Measurements from ENCODE around the gene MTPN. TPM values are rescaled to one million over a fixed set of nuclear protein-coding genes. Genes with fewer than 3 reads are reported as not detected.

The MTPN gene
- total RNA-seq, 1 donor from 2014 or later, result 144 TPM

DNA sequence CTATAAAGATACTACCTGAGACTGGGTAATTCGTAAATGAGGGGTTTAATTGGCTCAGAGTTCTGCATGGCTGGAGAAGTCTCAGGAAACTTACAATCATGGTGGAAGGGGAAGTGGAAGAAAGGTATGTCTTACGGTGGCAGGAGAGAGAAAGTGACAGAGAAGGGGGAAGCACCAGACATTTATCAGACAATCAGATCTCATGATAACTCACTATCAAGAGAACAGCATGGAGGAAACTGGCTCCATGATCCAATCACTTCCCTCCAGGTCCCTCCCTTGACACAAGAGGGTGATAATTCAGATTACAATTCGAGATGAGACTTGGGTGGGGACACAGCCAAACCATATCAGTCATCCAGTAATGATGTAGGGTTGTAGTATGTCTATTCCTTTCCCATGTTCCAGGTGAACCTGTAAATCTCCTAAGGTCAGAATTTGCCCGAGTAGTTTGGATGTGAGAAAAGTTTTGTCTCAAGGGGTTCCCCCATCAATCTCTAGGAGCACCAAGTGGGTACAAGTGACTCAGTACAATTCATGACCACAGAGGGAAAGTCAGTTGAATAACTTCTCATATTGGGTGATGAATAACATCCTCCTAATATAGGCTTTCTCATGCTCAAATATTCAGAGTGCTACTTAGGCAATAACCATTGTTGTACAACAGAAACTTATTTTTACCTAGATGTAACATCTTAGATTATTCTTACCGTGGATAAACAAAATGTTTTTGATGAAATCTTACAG is 39.7 kb upstream of the MTPN start:
- no peak for DNase-seq
- no peaks in the 10 kb centered on the region for H3K36me3 ChIP-seq
- ATAC-seq, result no peak
- H3K4me3 ChIP-seq, result no peak overlapping the region
- H3K4me1 ChIP-seq, result no peaks in the 10 kb centered on the region
- H3K9me3 ChIP-seq, result no peaks in the 10 kb centered on the region
- H3K27me3 ChIP-seq (ENCODE audit: low read depth), result no peaks in the 10 kb centered on the region
- no peak overlapping the region for H3K27ac ChIP-seq
- TF ChIP-seq, protein P1, sequence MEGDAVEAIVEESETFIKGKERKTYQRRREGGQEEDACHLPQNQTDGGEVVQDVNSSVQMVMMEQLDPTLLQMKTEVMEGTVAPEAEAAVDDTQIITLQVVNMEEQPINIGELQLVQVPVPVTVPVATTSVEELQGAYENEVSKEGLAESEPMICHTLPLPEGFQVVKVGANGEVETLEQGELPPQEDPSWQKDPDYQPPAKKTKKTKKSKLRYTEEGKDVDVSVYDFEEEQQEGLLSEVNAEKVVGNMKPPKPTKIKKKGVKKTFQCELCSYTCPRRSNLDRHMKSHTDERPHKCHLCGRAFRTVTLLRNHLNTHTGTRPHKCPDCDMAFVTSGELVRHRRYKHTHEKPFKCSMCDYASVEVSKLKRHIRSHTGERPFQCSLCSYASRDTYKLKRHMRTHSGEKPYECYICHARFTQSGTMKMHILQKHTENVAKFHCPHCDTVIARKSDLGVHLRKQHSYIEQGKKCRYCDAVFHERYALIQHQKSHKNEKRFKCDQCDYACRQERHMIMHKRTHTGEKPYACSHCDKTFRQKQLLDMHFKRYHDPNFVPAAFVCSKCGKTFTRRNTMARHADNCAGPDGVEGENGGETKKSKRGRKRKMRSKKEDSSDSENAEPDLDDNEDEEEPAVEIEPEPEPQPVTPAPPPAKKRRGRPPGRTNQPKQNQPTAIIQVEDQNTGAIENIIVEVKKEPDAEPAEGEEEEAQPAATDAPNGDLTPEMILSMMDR (IDR thresholded peaks at IDR 0.05), result no peak
- intact Hi-C loops (cut with DNase I), result no loop called here

DNA sequence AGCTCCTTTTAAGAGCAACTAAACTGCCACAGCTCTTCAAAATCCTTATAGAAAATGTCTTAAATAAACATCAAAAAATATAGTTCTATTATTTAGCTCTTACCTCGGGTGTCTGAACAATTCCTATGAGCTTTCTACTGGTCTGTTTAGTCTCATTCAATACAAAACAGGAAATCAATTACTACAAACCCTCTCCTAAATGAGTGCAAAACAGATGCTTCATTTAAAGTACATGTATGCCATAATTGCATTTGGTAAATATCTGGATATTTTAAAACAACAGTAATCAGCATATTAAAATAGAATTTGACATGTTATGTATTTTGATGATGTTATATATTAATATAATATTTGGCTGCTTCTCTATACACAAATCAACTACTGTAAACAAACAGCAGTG is 38.5 kb upstream of the MTPN start:
- no peak for ATAC-seq
- Histone ChIP-seq H3K36me3 (no peaks in the 10 kb centered on the region), H3K27me3 (ENCODE audit: low read depth) (no peaks in the 10 kb centered on the region), H3K27ac (no peak overlapping the region), H3K4me1 (no peaks in the 10 kb centered on the region), H3K9me3 (no peaks in the 10 kb centered on the region), H3K4me3 (no peak overlapping the region)
- TF ChIP-seq, protein P1 (IDR thresholded peaks at IDR 0.05), result no peak
- no peak for DNase-seq
- intact Hi-C loops (cut with DNase I), result no loop called here

DNA sequence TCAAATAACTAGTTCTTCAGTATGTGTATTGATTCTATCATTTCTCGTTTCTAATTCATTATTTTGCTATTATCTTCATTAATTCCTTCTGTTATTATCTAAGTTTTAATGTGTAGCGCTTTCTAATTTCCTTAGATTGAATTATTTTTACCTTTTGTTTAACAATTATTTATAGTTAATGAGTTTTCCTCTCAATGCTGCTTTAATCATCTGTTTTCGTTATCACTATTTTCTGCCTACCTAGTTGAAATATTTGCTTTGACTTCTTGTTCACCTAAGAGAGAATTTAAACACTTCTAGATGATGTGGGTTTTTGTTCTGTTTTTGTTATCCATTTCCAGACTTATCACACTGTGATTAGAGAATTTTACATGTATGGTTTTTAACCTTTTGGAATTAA is 37.5 kb upstream of the MTPN start:
- no peak for ATAC-seq

DNA sequence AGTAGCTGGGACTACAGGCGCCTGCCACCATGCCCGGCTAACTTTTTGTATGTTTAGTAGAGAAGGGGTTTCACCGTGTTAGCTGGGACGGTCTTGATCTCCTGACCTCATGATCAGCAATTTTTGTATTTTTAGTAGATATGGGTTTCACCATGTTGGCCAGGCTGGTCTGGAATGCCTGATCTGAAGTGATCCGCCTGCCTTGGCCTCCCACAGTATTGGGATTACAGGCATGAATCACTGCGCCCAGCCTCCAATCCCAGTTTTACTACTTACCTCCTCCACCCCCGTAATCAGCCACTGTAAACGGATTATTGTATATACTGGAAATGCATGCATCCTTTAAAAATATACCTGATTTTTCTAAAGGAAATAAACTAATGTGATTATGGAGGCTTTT is 35.1 kb upstream of the MTPN start:
- Histone ChIP-seq H3K27me3 (ENCODE audit: low read depth) (no peaks in the 10 kb centered on the region), H3K4me1 (no peaks in the 10 kb centered on the region), H3K4me3 (no peak overlapping the region), H3K27ac (no peak overlapping the region), H3K36me3 (no peaks in the 10 kb centered on the region), H3K9me3 (no peaks in the 10 kb centered on the region)
- DNase-seq (no peak), ATAC-seq (no peak)
- intact Hi-C loops (cut with DNase I), result no loop called here
- TF ChIP-seq, protein P1 (IDR thresholded peaks at IDR 0.05), result no peak

More for the DNA sequence above, 37.5 kb upstream of the MTPN start:
- Histone ChIP-seq H3K27ac (no peak overlapping the region), H3K4me1 (no peaks in the 10 kb centered on the region), H3K4me3 (no peak overlapping the region), H3K9me3 (no peaks in the 10 kb centered on the region), H3K27me3 (ENCODE audit: low read depth) (no peaks in the 10 kb centered on the region), H3K36me3 (no peaks in the 10 kb centered on the region)
- intact Hi-C loops (cut with DNase I), result no loop called here
- DNase-seq, result no peak
- TF ChIP-seq, protein P1 (IDR thresholded peaks at IDR 0.05), result no peak

DNA sequence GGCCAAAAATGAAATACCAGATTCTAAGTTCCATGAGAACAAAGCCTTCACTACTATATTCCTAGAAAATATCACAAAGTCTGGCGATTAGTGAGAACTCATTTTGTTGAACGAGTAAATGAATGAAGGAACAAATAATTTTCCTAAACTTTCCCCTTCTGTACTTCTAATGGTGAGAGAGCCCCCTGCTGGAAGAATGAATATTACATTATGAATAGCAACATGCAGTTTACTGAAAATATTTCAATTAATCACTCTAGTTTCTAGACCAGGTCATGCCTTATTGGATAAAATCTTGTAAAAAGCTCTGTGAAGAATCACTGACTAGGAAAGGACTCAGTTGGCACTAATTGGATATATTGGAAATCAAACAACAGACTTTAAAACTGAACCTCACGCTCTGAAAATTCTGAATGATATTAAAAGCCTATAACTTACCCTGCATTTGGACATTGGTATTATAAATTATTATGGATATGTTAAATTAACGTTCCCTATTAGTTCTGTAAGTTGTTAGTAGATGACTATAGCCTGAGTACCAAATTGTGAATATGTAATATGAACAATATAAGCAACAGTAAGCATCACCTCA is 32.4 kb upstream of the MTPN start:
- Histone ChIP-seq H3K4me1 (no peaks in the 10 kb centered on the region), H3K4me3 (no peak overlapping the region), H3K27me3 (ENCODE audit: low read depth) (no peaks in the 10 kb centered on the region), H3K27ac (no peak overlapping the region), H3K36me3 (no peaks in the 10 kb centered on the region), H3K9me3 (no peaks in the 10 kb centered on the region)
- intact Hi-C loops (cut with DNase I), result loop anchor here (5.0 kb wide), 1 partner anchor 207 kb away; no protein-coding TSS in a partner anchor
- ATAC-seq (peak in 1 of 2 donors; percentile 46), DNase-seq (no peak)
- TF ChIP-seq, protein P1 (IDR thresholded peaks at IDR 0.05), result peak; percentile 73

Measured in lower lobe of right lung (tissue), 2 donors.